ENCODE measurements around the gene ABCA7.

ABCA7 gene

DNA sequence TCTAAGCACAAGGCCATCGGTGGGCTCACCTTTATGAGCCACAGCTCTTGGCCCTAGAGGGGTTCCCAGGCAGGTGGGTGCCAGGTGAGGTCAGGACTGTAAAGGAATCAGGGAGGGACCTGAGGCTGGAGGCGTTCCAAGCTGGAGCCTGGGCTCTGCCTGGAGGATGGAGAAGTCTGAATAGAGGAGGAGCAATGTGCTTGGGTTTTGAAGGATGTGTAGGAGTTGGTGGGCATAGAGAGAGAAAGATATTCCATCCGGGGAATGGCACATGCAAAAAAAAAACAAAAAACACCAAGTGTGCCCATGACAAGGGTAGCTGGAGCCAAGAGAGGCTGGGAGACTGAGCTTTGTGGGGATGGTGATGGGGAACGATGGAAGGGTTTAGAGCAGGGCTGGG, 37.3 kb upstream of the ABCA7 start:
- DNase-seq, result no peak

DNA sequence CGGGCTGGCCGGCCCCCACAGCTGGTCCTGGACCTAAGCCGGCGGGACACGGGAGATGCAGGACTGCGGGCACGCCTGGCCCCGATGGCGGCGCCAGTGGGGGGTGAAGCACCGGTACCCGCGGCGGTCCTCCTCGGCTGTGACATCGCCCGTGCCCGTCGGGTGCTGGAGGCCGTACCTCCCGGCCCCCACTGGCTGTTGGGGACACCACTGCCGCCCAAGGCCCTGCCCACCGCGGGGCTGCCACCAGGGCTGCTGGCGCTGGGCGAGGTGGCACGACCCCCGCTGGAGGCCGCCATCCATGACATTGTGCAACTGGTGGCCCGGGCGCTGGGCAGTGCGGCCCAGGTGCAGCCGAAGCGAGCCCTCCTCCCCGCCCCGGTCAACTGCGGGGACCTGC, 36.6 kb upstream of the ABCA7 start:
- no peak for DNase-seq

DNA sequence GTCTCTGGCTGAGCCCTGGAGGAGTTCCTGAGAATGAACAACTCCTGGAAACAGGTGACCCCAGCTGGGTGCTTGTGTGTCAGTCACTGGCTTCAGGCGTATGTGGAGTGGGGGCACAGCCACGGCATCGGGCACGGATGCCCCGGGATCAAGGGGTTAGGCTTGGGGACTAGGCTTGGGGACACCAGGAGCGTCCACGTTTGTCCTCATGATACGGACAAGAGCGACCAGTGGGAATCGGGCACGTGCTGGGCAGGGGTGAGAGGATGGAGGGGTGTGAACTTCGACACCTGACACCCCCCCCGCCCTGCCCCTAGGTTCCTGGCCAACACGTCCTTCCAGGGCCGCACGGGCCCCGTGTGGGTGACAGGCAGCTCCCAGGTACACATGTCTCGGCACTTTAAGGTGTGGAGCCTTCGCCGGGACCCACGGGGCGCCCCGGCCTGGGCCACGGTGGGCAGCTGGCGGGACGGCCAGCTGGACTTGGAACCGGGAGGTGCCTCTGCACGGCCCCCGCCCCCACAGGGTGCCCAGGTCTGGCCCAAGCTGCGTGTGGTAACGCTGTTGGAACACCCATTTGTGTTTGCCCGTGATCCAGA, 35.6 kb upstream of the ABCA7 start:
- no peak for DNase-seq

DNA sequence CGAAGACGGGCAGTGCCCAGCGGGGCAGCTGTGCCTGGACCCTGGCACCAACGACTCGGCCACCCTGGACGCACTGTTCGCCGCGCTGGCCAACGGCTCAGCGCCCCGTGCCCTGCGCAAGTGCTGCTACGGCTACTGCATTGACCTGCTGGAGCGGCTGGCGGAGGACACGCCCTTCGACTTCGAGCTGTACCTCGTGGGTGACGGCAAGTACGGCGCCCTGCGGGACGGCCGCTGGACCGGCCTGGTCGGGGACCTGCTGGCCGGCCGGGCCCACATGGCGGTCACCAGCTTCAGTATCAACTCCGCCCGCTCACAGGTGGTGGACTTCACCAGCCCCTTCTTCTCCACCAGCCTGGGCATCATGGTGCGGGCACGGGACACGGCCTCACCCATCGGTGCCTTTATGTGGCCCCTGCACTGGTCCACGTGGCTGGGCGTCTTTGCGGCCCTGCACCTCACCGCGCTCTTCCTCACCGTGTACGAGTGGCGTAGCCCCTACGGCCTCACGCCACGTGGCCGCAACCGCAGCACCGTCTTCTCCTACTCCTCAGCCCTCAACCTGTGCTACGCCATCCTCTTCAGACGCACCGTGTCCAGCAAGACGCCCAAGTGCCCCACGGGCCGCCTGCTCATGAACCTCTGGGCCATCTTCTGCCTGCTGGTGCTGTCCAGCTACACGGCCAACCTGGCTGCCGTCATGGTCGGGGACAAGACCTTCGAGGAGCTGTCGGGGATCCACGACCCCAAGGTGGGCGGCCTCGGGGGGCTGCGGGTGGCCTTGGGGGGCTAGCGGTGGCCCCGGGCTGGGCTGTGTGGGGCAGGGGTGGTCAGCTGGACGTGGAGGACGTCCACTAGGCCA, 34.9 kb upstream of the ABCA7 start:
- DNase-seq, result no peak

- DNase-seq, result no peak
These were observed 33.1 kb upstream of the ABCA7 start for GRCh38 chr19:1006711-1007398.

DNA sequence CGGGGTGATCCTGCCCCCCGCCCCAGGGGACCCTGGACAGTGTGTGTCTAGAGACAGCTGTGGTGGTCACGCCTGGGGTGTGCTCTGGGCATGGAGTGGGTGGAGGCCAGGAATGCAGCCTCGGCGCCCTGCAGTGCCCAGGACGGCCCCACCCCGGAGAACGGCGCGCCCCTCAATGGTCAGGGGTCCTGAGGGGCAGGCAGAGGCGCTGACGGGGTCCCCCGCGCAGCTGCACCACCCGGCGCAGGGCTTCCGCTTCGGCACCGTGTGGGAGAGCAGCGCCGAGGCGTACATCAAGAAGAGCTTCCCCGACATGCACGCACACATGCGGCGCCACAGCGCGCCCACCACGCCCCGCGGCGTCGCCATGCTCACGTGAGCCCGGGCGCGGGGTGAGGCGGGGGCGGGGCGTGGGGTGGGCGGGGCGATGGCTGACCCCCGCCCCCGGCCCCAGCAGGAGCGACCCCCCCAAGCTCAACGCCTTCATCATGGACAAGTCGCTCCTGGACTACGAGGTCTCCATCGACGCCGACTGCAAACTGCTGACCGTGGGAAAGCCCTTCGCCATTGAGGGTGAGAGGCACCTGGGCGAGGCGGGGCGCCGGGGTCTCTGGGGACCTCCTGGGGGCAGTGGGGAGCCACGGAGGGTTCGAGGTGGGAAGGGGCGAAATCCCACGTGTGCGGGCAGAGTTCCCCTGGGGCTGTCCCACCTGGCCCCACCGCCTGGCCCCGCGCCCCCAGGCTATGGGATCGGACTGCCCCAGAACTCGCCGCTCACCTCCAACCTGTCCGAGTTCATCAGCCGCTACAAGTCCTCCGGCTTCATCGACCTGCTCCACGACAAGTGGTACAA, 32.3 kb upstream of the ABCA7 start:
- DNase-seq, result no peak

GRCh38 chr19:1008268-1009040, 31.5 kb upstream of the ABCA7 start:
- no peak for DNase-seq

GRCh38 chr19:1009041-1009980, 30.6 kb upstream of the ABCA7 start:
- DNase-seq, result no peak

GRCh38 chr19:1009981-1010538, 29.8 kb upstream of the ABCA7 start:
- no peak for DNase-seq

DNA sequence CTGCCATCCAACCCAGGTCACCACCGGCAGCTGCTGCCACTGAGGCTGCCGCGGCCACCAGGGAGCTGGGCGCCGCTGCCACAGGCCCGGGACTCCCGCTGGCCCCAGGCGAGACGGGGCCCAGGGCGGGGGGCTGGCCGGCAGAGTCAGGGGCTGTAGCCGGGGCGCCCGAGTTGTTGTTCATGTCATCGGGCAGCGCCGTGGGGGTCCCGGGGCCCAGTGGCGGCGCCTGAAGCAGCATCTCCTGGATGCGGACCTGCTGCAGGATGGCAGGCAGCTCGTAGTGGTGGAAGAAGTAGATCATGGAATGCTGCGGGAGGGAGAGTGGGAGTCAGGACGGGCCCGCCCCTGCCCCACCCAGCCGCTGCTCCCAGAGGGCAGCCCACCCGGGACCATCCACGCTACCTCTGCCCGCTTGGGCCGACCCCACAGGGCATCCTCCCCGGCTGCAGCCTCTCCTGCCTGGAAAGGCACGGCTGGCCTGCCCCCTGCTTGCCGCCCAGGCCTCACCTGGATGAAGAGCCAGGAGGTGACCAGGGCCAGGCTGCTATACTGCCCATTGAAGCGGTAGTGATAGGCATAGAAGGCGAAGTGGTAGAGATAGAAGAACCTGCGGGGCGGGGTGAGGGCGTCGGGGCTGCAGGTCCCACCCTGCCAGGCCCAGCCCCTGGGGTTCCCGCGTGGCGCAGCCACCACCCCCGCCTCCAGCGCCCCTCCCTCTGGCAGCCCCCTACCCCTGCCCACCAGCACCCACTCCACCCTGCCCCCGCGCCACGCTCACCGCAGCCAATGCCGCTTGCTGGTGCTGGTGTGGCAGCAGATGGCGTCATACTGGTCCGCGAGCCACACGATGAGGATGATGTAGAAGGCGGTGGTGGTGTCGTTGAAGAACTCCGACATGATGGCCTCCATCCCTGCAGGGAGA, 29.1 kb upstream of the ABCA7 start:
- no peak for DNase-seq

DNA sequence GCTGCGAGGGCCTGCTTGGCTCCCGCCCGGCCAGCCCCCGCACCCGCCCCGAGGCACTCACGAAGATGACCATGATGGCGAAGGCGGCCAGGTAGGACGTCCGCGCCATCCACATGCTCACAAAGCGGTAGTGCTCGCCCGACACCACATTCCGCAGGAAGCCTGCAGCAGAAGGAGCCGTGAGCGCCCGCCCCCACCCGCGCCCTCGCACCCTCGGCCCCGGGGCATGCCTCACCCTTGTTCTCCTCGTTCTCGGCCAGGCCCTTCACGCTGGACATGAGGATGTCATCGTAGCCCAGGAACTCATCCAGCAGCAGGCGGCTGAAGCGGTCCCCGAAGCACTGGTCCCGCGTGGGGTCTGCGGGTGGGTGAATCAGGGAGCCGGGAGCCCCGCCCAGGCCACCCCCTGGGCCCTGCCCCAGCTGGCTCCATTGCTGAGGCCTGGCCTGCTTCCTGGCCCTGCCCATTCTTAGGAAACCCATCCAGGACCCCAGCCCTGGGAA, 28.0 kb upstream of the ABCA7 start:
- DNase-seq, result no peak

GRCh38 chr19:1012334-1012733, 27.6 kb upstream of the ABCA7 start:
- no peak for DNase-seq

GRCh38 chr19:1013218-1013617, 26.7 kb upstream of the ABCA7 start:
- no peak for DNase-seq

DNA sequence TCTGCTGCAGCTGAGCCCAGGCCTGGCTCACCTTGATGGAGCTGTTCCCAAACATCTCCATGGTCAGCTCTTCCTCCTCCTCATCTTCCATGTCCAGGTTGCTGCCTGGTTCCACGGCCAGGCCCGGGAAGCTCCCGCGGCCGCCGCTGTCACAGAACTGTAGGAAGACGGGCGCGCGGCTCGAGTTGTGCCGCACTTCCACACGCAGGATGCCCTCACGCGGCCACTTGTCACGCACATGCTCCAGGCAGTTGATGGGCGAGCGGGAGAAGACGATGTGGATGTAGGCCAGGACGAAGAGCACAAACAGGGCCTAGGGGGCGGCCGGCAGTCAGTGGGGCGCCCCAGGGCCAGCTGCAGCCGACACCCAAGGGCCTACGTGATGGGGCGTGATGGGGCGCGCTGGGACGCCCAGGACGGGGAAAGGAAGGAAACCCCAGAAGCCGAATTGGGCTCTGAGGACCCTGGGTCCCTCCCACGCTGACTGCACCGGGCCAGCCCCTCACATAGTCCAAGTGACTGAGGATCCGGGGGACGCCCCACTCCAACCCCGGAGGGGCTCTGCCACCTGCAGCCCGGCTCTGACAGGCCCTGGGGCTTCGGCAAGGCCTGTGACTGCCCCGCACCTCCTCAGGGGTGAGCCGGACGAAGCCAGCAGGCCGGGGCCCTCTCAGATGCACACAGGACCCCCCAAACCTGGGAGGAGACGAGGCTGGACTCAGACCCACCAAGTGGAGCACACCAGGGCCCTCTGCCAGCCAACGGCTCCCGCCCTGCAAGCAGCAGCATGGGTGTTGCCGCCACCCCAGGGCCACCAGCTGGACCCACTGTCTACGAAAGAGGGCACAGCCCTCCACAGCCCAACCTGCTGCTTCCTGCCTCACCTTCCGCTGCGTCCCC, 25.5 kb upstream of the ABCA7 start:
- DNase-seq, result no peak

DNA sequence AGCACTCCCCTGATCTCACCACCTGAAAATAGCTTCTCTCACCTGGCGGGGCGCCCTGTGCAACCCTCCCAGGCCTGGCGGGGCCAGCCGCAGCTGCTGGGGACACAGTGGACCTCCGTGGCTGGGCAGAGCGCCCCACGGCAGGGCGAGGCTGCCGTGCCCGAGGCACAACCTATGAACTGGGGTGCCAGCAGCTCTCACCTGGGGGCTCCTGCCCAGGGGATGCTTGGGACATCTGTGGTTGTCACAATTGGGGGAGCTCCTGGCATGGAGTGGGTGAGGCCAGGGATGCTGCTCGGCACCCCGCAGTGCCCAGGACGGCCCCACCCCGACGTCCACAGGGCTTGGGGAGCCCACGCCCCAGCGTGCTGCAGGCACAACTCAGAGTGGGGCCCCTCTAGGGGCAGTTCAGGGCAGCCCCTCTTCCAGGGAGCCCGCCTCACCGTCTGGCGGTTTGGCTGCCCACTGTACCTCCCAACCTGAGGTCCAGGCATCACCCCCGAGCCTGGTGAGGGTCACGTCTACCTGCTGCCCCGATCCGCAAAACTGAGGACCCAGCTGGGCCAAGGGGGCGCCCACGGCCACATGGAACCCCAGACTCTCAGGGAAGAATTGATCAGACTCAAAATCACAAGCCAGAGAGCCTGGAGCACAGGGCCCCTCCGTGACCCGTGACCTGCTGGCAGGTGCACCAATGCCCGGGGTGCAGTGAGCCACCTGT, 24.7 kb upstream of the ABCA7 start:
- no peak for DNase-seq

DNA sequence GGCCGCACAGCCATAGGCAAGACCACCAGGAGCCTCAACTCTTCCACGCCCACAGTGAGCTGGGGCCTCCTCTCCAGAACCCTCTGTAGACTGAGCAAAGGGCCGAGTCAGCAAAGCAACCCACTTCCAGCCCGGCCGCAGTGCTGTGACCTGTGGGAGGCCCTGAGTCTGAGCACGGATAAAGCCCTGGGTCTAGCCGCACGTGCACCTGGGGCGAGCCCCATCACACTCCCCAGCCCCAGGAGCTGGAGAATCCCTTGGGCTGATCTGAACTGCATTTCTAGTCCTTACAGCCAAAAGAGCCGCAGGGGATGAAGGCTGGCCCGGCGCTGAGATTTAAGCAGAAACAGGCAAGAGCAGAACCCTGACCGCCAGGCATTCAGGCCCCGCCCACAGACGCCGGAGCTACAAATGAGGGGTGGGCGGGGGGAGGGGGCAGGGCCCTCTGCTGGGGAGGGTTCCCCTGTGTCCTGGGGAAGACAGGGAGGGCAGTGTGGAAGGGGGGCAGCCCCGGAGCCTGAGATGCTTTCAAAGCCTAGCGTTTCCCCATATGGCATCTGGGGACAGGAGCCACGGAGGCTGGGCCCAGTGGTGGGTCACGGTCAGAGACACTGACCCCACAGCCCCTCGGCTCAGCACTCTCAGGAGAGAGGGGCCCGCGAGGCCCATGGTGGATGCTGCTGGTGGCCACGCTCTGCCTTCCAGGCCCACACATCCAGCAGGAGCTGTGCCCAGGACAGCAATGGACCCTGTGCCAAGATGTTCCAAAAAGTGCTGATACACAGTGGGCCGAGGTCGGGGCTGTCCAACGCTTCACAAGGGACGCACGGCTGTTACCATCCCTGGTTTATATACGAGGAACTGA, 23.9 kb upstream of the ABCA7 start:
- DNase-seq, result no peak
